Mammary epithelial cell (primary cell): ENCODE measurements around the gene UFC1.

ENCODE experiments used
- EZH2 ChIP-seq: IDR thresholded peaks from 2 replicates; pipeline ENCODE4 v1.6.1; 2012; ENCODE audit warnings: low read length, inconsistent platforms, borderline replicate concordance
- TF ChIP-seq, protein P1 (sequence below), 2 donors: IDR thresholded peaks in 1 of 2; conservative IDR thresholded peaks in 1 of 2; 2 replicates each; pipeline ENCODE4 v1.5.1; 2011 to 2012; ENCODE audit warnings: inconsistent platforms in 2 of 2, low read length in 2 of 2, mild to moderate bottlenecking in 2 of 2, control low read depth in 1 of 2, low read depth in 1 of 2; ENCODE audit not compliant: insufficient read depth in 1 of 2; ENCODE audit errors: extremely low read depth in 1 of 2

DNA sequence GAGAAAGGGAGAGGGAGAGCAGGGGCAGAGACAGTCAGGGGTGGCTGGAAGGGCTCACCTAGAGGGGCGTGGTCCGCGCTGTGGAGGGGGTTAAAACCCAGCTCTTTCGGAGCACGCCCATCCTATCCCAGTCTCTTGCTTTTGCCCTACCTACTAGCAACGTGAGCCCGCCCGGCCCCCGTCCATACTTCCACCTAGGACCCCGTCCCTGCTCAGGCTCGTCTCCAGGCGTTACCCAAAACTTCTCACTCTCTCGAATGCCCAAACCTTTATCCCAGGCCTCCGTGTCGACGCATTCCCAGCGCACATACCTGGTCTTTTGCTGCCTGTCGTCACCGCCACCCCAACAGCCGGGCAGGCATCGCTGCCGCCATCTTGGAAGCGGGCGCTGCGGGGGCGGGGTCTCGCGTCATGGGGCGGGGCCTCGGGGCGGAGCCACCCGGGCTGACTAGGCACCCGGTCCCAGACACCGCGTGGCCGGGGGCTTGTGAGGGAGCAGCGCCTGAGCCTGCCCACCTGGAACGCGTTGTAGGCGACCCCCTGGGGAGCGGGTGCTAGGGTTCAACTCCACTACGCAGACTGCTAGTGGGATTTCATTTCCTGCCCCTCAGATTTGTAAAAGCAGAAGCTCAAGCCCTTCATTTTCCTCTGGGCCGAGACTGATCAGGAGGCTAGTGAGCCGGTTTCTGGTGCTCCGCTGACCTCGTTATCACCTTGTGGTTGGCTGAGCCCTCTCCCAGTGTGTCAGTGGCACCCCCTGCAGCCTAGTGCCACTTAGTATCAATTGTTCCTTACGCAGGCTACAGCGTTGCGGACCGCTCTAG, 23.5 kb downstream of the UFC1 start, which contains the start of gene B4GALT3:
- TF ChIP-seq, protein P1, sequence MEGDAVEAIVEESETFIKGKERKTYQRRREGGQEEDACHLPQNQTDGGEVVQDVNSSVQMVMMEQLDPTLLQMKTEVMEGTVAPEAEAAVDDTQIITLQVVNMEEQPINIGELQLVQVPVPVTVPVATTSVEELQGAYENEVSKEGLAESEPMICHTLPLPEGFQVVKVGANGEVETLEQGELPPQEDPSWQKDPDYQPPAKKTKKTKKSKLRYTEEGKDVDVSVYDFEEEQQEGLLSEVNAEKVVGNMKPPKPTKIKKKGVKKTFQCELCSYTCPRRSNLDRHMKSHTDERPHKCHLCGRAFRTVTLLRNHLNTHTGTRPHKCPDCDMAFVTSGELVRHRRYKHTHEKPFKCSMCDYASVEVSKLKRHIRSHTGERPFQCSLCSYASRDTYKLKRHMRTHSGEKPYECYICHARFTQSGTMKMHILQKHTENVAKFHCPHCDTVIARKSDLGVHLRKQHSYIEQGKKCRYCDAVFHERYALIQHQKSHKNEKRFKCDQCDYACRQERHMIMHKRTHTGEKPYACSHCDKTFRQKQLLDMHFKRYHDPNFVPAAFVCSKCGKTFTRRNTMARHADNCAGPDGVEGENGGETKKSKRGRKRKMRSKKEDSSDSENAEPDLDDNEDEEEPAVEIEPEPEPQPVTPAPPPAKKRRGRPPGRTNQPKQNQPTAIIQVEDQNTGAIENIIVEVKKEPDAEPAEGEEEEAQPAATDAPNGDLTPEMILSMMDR (conservative IDR thresholded peaks at IDR 0.05 in 1 of 2, IDR thresholded peaks at IDR 0.05 in 1 of 2; ENCODE audit: extremely low read depth in 1 of 2, insufficient read depth in 1 of 2, low read depth in 1 of 2, low read length in 2 of 2): peak in 1 of 2 donors; percentile 34
- no peak for TF ChIP-seq EZH2
